Hepatocyte (in vitro differentiated cells): ENCODE measurements around the gene STX1B. TPM values are rescaled to one million over a fixed set of nuclear protein-coding genes. Genes with fewer than 3 reads are reported as not detected.

Source experiments
- DNase-seq: peaks from one replicate; pipeline ENCODE4 v3.0.0-alpha.2; 2016; ENCODE audit warnings: low spot score
- H2AFZ ChIP-seq: fragments of 200-600 bp; sonication (generic); 2 replicates; pipeline ENCODE4 v1.6.0; 2016; ENCODE audit warnings: antibody characterized with exemption, mild to moderate bottlenecking
- H3K27ac ChIP-seq: fragments of 200-600 bp; sonication (generic); 2 replicates; pipeline ENCODE4 v1.5.1; 2016; ENCODE audit warnings: mild to moderate bottlenecking
- H3K27me3 ChIP-seq: fragments of 200-600 bp; sonication (generic); 2 replicates; pipeline ENCODE4 v1.6.1; 2016
- H3K36me3 ChIP-seq: fragments of 200-600 bp; sonication (generic); replicated peaks from 2 replicates; pipeline ENCODE4 v1.5.1; 2016; ENCODE audit warnings: low read depth; ENCODE audit not compliant: insufficient read depth
- H3K4me1 ChIP-seq: fragments of 200-600 bp; sonication (generic); 2 replicates; pipeline ENCODE4 v1.5.1; 2016; ENCODE audit warnings: mild to moderate bottlenecking, moderate library complexity; ENCODE audit not compliant: insufficient read depth
- H3K4me2 ChIP-seq: fragments of 200-600 bp; sonication (generic); 2 replicates; pipeline ENCODE4 v1.6.0; 2016
- H3K4me3 ChIP-seq: fragments of 200-600 bp; sonication (generic); 2 replicates; pipeline ENCODE4 v1.5.1; 2016; ENCODE audit warnings: mild to moderate bottlenecking
- H3K79me2 ChIP-seq: fragments of 200-600 bp; sonication (generic); 2 replicates; pipeline ENCODE4 v1.6.0; 2017; ENCODE audit warnings: mild to moderate bottlenecking
- H3K9me2 ChIP-seq: fragments of 200-600 bp; sonication (generic); replicated peaks from 2 replicates; pipeline ENCODE4 v1.6.0; 2017; ENCODE audit warnings: mild to moderate bottlenecking; ENCODE audit not compliant: insufficient read depth
- H3K9me3 ChIP-seq: fragments of 200-600 bp; sonication (generic); 2 replicates; pipeline ENCODE4 v1.5.1; 2016; ENCODE audit warnings: low read depth, mild to moderate bottlenecking
- H4K20me1 ChIP-seq: fragments of 200-600 bp; sonication (generic); 2 replicates; pipeline ENCODE4 v1.6.0; 2016; ENCODE audit warnings: mild to moderate bottlenecking; ENCODE audit not compliant: insufficient read depth, poor library complexity, severe bottlenecking
- CTCF ChIP-seq: fragments of 200-600 bp; sonication (generic); IDR thresholded peaks from 2 replicates; pipeline ENCODE4 v1.5.1; 2016; ENCODE audit warnings: antibody characterized with exemption, mild to moderate bottlenecking; ENCODE audit not compliant: poor library complexity
- EZH2 ChIP-seq: fragments of 200-600 bp; sonication (generic); IDR thresholded peaks from 2 replicates; pipeline ENCODE4 v1.6.1; 2016; ENCODE audit warnings: antibody characterized with exemption, mild to moderate bottlenecking, borderline replicate concordance
- EZH2phosphoT487 ChIP-seq: fragments of 200-600 bp; sonication (generic); IDR thresholded peaks from one replicate; pipeline ENCODE4 v1.6.1; 2018; ENCODE audit warnings: antibody characterized with exemption, mild to moderate bottlenecking, low read depth, moderate library complexity; ENCODE audit not compliant: unreplicated experiment, severe bottlenecking
- WGBS: methylation state at CpG from one replicate; pipeline ENCODE4 v1.1.6; 2016; ENCODE audit warnings: low lambda C conversion rate; ENCODE audit errors: missing lambda C conversion rate; 5-methylcytosine and 5-hydroxymethylcytosine counted together
- polyA plus RNA-seq: library from polyadenylated mRNA; unstranded; fragments of >200 nt; fragmentation: Nextera tagmentation; extraction: Ambion mirVana; gene quantifications from 2 replicates; pipeline ENCODE4 v1.2.1, GENCODE V29; 2016
- total RNA-seq: library from RNA; depleted of rRNA; stranded (reverse); fragments of >200 nt; gene quantifications from 2 replicates; pipeline ENCODE4 v1.2.3, GENCODE V29; 2014

Gene STX1B
- total and polyA plus RNA-seq, 2 experiments from 2014 or later: 0.87 to 2.7 TPM

GRCh38 chr16:30965436-30965835 is 45.0 kb downstream of the STX1B start:
- H3K4me1 ChIP-seq: no peaks in the 10 kb centered on the region
- H3K36me3 ChIP-seq: peaks cover 3% of the 10 kb centered on the region
- WGBS: no CpG with 5 or more reads among the region's 15 CpGs

GRCh38 chr16:30964574-30965226 is 45.7 kb downstream of the STX1B start:
- no peak overlapping the region for H3K27ac ChIP-seq
- peaks cover 5% of the 10 kb centered on the region for H3K79me2 ChIP-seq
- H3K9me3 ChIP-seq: no peaks in the 10 kb centered on the region
- DNase-seq: no peak
- no peak overlapping the region for H2AFZ ChIP-seq
- WGBS: 97% methylated on average over 27 of the region's 33 CpGs
- no peak for TF ChIP-seq EZH2
- no peak for TF ChIP-seq EZH2phosphoT487
- TF ChIP-seq CTCF: no peak
- H3K4me1 ChIP-seq: no peaks in the 10 kb centered on the region
- no peaks in the 10 kb centered on the region for H3K9me2 ChIP-seq
- H3K4me2 ChIP-seq: no peak overlapping the region
- no peak overlapping the region for H3K4me3 ChIP-seq
- H3K27me3 ChIP-seq: no peaks in the 10 kb centered on the region
- H3K36me3 ChIP-seq: peaks cover 3% of the 10 kb centered on the region
- H4K20me1 ChIP-seq: peaks cover 5% of the 10 kb centered on the region

More at GRCh38 chr16:30965436-30965835, 45.0 kb downstream of the STX1B start:
- no peak overlapping the region for H3K4me3 ChIP-seq
- H2AFZ ChIP-seq: no peak overlapping the region
- no peaks in the 10 kb centered on the region for H3K27me3 ChIP-seq
- H3K27ac ChIP-seq: no peak overlapping the region
- H4K20me1 ChIP-seq: peaks cover under 1% of the 10 kb centered on the region
- no peak for DNase-seq
- TF ChIP-seq EZH2 (no peak), EZH2phosphoT487 (no peak), CTCF (no peak)
- no peaks in the 10 kb centered on the region for H3K9me3 ChIP-seq
- H3K9me2 ChIP-seq: no peaks in the 10 kb centered on the region
- H3K79me2 ChIP-seq: no peaks in the 10 kb centered on the region
- H3K4me2 ChIP-seq: no peak overlapping the region

- H3K4me1 ChIP-seq: peaks cover 1% of the 10 kb centered on the region
- no peaks in the 10 kb centered on the region for H3K27me3 ChIP-seq
- H3K9me2 ChIP-seq: no peaks in the 10 kb centered on the region
- no peak overlapping the region for H2AFZ ChIP-seq
- DNase-seq: no peak
- H3K4me2 ChIP-seq: no peak overlapping the region
- H3K27ac ChIP-seq: no peak overlapping the region
- H3K9me3 ChIP-seq: no peaks in the 10 kb centered on the region
- TF ChIP-seq EZH2phosphoT487 (no peak), CTCF (no peak), EZH2 (no peak)
- no peak overlapping the region for H3K4me3 ChIP-seq
- H3K36me3 ChIP-seq: peaks cover 3% of the 10 kb centered on the region
- 99% methylated on average over 18 of the region's 18 CpGs for WGBS
- peaks cover 11% of the 10 kb centered on the region for H3K79me2 ChIP-seq
- H4K20me1 ChIP-seq: peaks cover 5% of the 10 kb centered on the region
Measured at GRCh38 chr16:30963925-30964511, 46.4 kb downstream of the STX1B start.
